ENCODE results near the gene ANKRD6.

The ANKRD6 gene

DNA sequence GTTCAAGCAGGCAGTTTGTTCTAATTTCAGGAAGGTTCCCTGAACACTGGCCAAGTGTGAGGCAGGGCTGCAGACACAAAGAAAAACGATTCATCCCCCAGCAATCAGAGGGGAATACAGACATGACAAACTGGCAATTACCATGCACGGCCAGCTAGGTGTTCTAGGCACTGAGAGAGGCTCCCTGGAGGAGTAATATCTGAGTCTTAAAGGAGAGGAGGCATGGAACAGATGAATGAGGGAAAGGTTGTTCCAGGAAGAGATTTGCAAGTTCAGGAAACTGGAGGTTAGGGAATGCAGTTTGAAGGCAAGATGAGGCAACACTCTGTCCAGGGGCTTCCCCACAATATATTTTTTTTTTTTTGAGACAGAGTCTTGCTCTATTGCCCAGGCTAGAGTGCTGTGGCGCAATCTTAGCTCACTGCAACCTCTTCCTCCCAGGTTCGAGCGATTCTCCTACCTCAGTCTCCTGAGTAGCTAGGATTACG lies 32.0 kb upstream of the ANKRD6 start:
- ChIA-PET POLR2A (no interaction called here), CTCF (interaction anchor here (1.0 to 1.7 kb wide), 2 partner anchors 32 to 33 kb away, joined by 4 to 6 read pairs; no protein-coding TSS in a partner anchor)
- TF ChIP-seq LEF1 (IDR thresholded peaks at IDR 0.05; ENCODE audit: borderline replicate concordance) (no peak), SUZ12 (IDR thresholded peaks at IDR 0.05) (no peak), HDGF (IDR thresholded peaks at IDR 0.05; ENCODE audit: borderline replicate concordance) (no peak), CTBP1 (IDR thresholded peaks at IDR 0.05; ENCODE audit: borderline replicate concordance) (no peak), ELF4 (IDR thresholded peaks at IDR 0.05) (no peak)
- no peak for DNase-seq (ENCODE audit: extremely low spot score)

- ChIA-PET POLR2A (no interaction called here), CTCF (no interaction called here)
- no peak for TF ChIP-seq FOXM1 (IDR thresholded peaks at IDR 0.05; ENCODE audit: borderline replicate concordance)
- no peak for TF ChIP-seq PKNOX1 (IDR thresholded peaks at IDR 0.05)
- no peak for TF ChIP-seq FOXA1 (IDR thresholded peaks at IDR 0.05)
- no peak for TF ChIP-seq LEF1 (IDR thresholded peaks at IDR 0.05; ENCODE audit: borderline replicate concordance)
- TF ChIP-seq BHLHE40 (IDR thresholded peaks at IDR 0.05; ENCODE audit: borderline replicate concordance): no peak
- TF ChIP-seq ARNT (IDR thresholded peaks at IDR 0.05): no peak
- no peak for TF ChIP-seq ELF4 (IDR thresholded peaks at IDR 0.05)
- no peak for TF ChIP-seq TARDBP (IDR thresholded peaks at IDR 0.05)
- no peak for DNase-seq (ENCODE audit: extremely low spot score)
These were observed 30.2 kb upstream of the ANKRD6 start for GRCh38 chr6:89402776-89403175.

DNA sequence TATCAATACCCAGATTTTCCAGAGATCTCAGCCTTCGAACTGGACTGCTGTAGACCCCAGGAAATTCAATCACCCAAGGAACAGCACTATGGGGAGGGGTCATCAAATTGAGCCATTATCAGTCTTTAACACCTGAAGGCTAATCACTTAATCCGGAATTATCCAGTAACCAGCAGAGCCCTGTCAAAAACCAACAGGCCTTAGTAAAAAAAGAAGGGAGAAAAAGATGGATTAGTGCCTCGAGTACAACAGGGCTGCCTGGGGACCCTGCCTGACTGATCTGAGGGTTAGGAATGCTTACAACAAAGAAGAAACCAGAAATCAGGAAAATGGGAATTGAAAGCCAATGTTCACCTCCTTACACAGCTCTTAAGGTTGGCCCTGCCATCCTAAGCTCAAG lies 28.4 kb upstream of the ANKRD6 start:
- ChIA-PET POLR2A (no interaction called here), CTCF (interaction anchor here (1.1 kb wide), 1 partner anchor 32 kb away, joined by 4 read pairs; no protein-coding TSS in a partner anchor)
- DNase-seq (ENCODE audit: extremely low spot score): no peak
- TF ChIP-seq SP1 (IDR thresholded peaks at IDR 0.05) (no peak), ELF4 (IDR thresholded peaks at IDR 0.05) (no peak), FOXA1 (IDR thresholded peaks at IDR 0.05) (no peak), HDGF (IDR thresholded peaks at IDR 0.05; ENCODE audit: borderline replicate concordance) (no peak), BHLHE40 (IDR thresholded peaks at IDR 0.05; ENCODE audit: borderline replicate concordance) (no peak), FOXK2 (IDR thresholded peaks at IDR 0.05) (no peak), ARNT (IDR thresholded peaks at IDR 0.05) (no peak), SUZ12 (IDR thresholded peaks at IDR 0.05) (no peak), LEF1 (IDR thresholded peaks at IDR 0.05; ENCODE audit: borderline replicate concordance) (no peak), L3MBTL2 (conservative IDR thresholded peaks at IDR 0.05) (no peak), CTBP1 (IDR thresholded peaks at IDR 0.05; ENCODE audit: borderline replicate concordance) (no peak), PKNOX1 (IDR thresholded peaks at IDR 0.05) (no peak), NFRKB (IDR thresholded peaks at IDR 0.05) (no peak), ZNF384 (IDR thresholded peaks at IDR 0.05) (no peak), FOXM1 (IDR thresholded peaks at IDR 0.05; ENCODE audit: borderline replicate concordance) (no peak), TARDBP (IDR thresholded peaks at IDR 0.05) (no peak)

DNA sequence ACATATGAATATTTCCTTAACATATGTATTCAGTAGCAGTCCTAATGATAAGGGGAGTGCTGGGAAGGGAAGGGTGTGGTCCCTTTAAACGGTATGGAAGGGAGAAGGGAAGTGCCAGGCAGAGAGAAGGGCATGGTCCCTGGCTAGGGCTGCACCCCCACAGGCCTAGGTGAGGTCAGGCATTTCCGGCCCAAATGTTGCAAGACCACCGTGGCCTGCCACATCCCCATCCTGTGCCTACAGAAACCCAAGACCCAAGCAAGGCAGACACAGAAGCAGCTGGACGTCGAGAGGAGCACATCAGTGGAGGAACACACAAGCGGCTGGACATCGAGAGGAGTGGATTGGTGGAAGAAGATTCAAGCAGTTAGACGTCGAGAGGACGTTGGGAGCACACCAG lies 26.8 kb upstream of the ANKRD6 start:
- DNase-seq (ENCODE audit: extremely low spot score): no peak
- POLR2A ChIA-PET: no interaction called here
- no peak for TF ChIP-seq FOXA1 (IDR thresholded peaks at IDR 0.05)
- TF ChIP-seq L3MBTL2 (conservative IDR thresholded peaks at IDR 0.05): no peak
- TF ChIP-seq ARNT (IDR thresholded peaks at IDR 0.05): no peak
- TF ChIP-seq HDGF (IDR thresholded peaks at IDR 0.05; ENCODE audit: borderline replicate concordance): no peak
- no peak for TF ChIP-seq FOXK2 (IDR thresholded peaks at IDR 0.05)
- TF ChIP-seq TARDBP (IDR thresholded peaks at IDR 0.05): no peak
- TF ChIP-seq PKNOX1 (IDR thresholded peaks at IDR 0.05): no peak
- TF ChIP-seq ELF4 (IDR thresholded peaks at IDR 0.05): no peak
- TF ChIP-seq SUZ12 (IDR thresholded peaks at IDR 0.05): no peak
- TF ChIP-seq BHLHE40 (IDR thresholded peaks at IDR 0.05; ENCODE audit: borderline replicate concordance): no peak
- TF ChIP-seq FOXM1 (IDR thresholded peaks at IDR 0.05; ENCODE audit: borderline replicate concordance): no peak
- TF ChIP-seq NFRKB (IDR thresholded peaks at IDR 0.05): no peak
- no peak for TF ChIP-seq ZNF384 (IDR thresholded peaks at IDR 0.05)
- TF ChIP-seq CTBP1 (IDR thresholded peaks at IDR 0.05; ENCODE audit: borderline replicate concordance): no peak
- no peak for TF ChIP-seq LEF1 (IDR thresholded peaks at IDR 0.05; ENCODE audit: borderline replicate concordance)
- no peak for TF ChIP-seq SP1 (IDR thresholded peaks at IDR 0.05)
- CTCF ChIA-PET: interaction anchor here (0.6 kb wide), 2 partner anchors 31 to 125 kb away, joined by 3 read pairs; no protein-coding TSS in a partner anchor

DNA sequence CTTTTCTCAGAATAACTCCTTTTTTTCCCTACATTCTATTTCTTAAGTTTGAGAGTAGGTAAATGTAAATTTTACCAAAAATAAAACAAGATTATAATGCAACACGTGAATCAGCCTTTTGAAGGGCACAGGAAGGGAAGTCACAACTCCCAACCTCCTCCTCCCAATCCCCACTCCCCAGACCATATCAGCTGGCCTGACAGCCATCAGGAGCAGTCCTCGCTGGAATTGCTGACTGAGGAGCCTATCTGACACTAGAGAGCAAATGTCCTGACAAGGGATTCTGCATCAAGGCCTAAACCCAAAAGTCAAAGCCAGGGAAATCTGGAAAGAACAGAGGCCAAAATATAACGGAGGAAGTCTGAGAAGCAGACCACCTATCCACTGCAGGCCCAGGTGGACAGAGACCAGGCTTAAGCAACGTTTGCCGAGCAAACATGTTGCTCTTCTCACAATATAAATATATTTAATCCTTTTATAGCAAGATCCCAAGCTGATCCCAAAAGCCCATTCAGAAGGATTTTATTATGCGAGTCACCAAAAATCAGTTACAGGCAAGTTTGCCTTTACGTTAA lies 23.4 kb upstream of the ANKRD6 start:
- DNase-seq (ENCODE audit: extremely low spot score): no peak
- TF ChIP-seq FOXA1 (IDR thresholded peaks at IDR 0.05) (no peak), FOXK2 (IDR thresholded peaks at IDR 0.05) (no peak), ZNF384 (IDR thresholded peaks at IDR 0.05) (no peak), L3MBTL2 (conservative IDR thresholded peaks at IDR 0.05) (no peak), TARDBP (IDR thresholded peaks at IDR 0.05) (no peak), ARNT (IDR thresholded peaks at IDR 0.05) (no peak), NFRKB (IDR thresholded peaks at IDR 0.05) (no peak), HDGF (IDR thresholded peaks at IDR 0.05; ENCODE audit: borderline replicate concordance) (no peak), SUZ12 (IDR thresholded peaks at IDR 0.05) (no peak), PKNOX1 (IDR thresholded peaks at IDR 0.05) (no peak), BHLHE40 (IDR thresholded peaks at IDR 0.05; ENCODE audit: borderline replicate concordance) (no peak), SP1 (IDR thresholded peaks at IDR 0.05) (no peak), CTBP1 (IDR thresholded peaks at IDR 0.05; ENCODE audit: borderline replicate concordance) (no peak)
- ChIA-PET POLR2A (no interaction called here), CTCF (interaction anchor here (2.1 kb wide), 1 partner anchor 37 kb away, joined by 8 read pairs; no protein-coding TSS in a partner anchor)
